Activated CD4-positive, alpha-beta T cell treated with anti-CD3 and anti-CD28 coated beads, Interleukin-2, amount 50 U/mL, for 16 hours (primary cell): ENCODE measurements around the gene PTPRZ1.

ENCODE experiments used
- DNase-seq: peaks from one replicate; pipeline ENCODE4 v3.0.0-alpha.2; 2020

The PTPRZ1 gene

GRCh38 chr7:121872831-121873288 is at the start of gene PTPRZ1:
Gene PTPRZ1, plus strand, starts transcription at chr7:121873161. Its CDS starts 339 bp downstream, at chr7:121873500.
- DNase-seq, result no peak

GRCh38 chr7:121824276-121824675 is 48.7 kb upstream of the PTPRZ1 start:
- DNase-seq, result no peak

GRCh38 chr7:121831351-121831750 is 41.6 kb upstream of the PTPRZ1 start:
- DNase-seq, result no peak

GRCh38 chr7:121831801-121832200 is 41.2 kb upstream of the PTPRZ1 start:
- no peak for DNase-seq

- no peak for DNase-seq
These were observed 40.6 kb upstream of the PTPRZ1 start for GRCh38 chr7:121832347-121832746.

- DNase-seq, result no peak
These were observed 39.0 kb upstream of the PTPRZ1 start for GRCh38 chr7:121833991-121834390.

GRCh38 chr7:121837462-121837861 is 35.5 kb upstream of the PTPRZ1 start:
- no peak for DNase-seq

- DNase-seq, result no peak
These were observed 25.9 kb upstream of the PTPRZ1 start for GRCh38 chr7:121847041-121847440.

GRCh38 chr7:121853307-121853706 is 19.7 kb upstream of the PTPRZ1 start:
- no peak for DNase-seq

GRCh38 chr7:121860953-121861352 is 12.0 kb upstream of the PTPRZ1 start:
- DNase-seq, result no peak

GRCh38 chr7:121862591-121862990 is 10.4 kb upstream of the PTPRZ1 start:
- DNase-seq, result no peak

GRCh38 chr7:121871188-121871587 is 1.8 kb upstream of the PTPRZ1 start:
- DNase-seq, result no peak

GRCh38 chr7:121873289-121874194 is 581 bp downstream of the PTPRZ1 start:
- DNase-seq, result no peak

GRCh38 chr7:121874298-121874697 is 1.3 kb downstream of the PTPRZ1 start:
- DNase-seq, result no peak

GRCh38 chr7:121875203-121875602 is 2.2 kb downstream of the PTPRZ1 start:
- no peak for DNase-seq

GRCh38 chr7:121876656-121877500 is 3.9 kb downstream of the PTPRZ1 start:
- no peak for DNase-seq

- no peak for DNase-seq
These were observed 6.0 kb downstream of the PTPRZ1 start for GRCh38 chr7:121878918-121879464.

GRCh38 chr7:121879544-121879943 is 6.6 kb downstream of the PTPRZ1 start:
- DNase-seq, result no peak

- no peak for DNase-seq
These were observed 9.8 kb downstream of the PTPRZ1 start for GRCh38 chr7:121882731-121883130.

GRCh38 chr7:121885166-121885920 is 12.4 kb downstream of the PTPRZ1 start:
- no peak for DNase-seq

GRCh38 chr7:121887634-121888033 is 14.7 kb downstream of the PTPRZ1 start:
- no peak for DNase-seq

- DNase-seq, result no peak
These were observed 17.9 kb downstream of the PTPRZ1 start for GRCh38 chr7:121890833-121891232.

- no peak for DNase-seq
These were observed 18.8 kb downstream of the PTPRZ1 start for GRCh38 chr7:121891731-121892130.
